ENCODE measurements around the gene LAMTOR4. TPM values are rescaled to one million over a fixed set of nuclear protein-coding genes. Genes with fewer than 3 reads are reported as not detected.
A peak's percentile ranks its signal among the peaks of the same experiment; 100 is the strongest.

The LAMTOR4 gene
- total and polyA plus RNA-seq, 2 of the 13 experiments (the other 11 are each of a cell fraction or from before 2014, with no cell fraction given) = 115 to 118 TPM

DNA sequence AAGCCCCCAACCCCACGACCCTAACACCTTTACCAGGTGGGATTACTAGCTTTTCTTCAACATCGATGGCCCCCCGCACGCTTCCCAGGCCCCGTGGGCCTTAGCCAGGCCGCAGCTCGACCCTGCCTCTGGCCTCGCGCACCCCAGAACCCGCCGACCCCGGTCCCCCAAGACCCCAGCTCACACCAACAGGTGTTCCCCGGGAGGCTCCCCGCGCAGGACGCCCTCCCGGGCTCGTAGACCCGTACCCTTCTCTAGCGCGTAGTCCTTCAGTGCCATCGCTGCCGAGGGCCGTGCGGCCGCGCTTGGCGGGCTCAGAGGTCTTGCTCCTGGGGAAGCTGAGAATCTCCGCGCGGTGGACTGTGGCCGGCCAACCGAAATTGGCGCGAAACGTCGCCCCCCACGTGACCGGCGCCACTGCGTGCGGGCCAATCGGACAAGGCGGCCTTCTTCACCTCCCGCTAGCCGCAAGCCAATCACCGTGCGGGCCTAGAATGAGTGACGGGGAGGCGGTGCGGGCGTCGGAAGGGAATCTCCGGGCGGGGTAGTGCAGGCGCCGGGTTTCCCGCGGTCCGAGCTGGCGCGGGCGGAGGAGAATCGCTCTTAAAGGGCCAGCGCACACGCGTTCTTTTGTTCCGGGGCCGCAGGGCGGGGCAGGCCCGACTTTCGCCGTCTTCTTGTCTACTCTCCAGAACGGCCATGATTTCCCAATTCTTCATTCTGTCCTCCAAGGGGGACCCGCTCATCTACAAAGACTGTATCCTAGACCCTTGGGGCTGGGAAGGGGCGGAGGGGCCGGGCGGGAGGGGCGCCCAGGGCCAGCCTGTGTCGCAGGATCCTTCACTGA is 47.5 kb upstream of the LAMTOR4 start, which contains the start of the genes AP4M1 and MCM7 (continued):
- peak; percentile 26 for TF ChIP-seq AGO1 (IDR thresholded peaks at IDR 0.05; ENCODE audit: low read depth, low read length, poor library complexity, severe bottlenecking)
- TF ChIP-seq ZNF83 (CRISPR knock-in tag; IDR thresholded peaks at IDR 0.05; ENCODE audit: borderline replicate concordance) = peak; percentile 89; the same call in 1 of the 2 replicates
- TF ChIP-seq PHF21A (CRISPR knock-in tag; IDR thresholded peaks at IDR 0.05) = peak; percentile 34; the same call in 1 of the 2 replicates
- TF ChIP-seq U2AF2 (IDR thresholded peaks at IDR 0.05; ENCODE audit: low read depth, low read length) = no peak
- no peak for TF ChIP-seq HNF1A (IDR thresholded peaks at IDR 0.05; ENCODE audit: low read depth)
- peak; percentile 4; the same call in 1 of the 2 replicates for TF ChIP-seq HNF1A (CRISPR knock-in tag; IDR thresholded peaks at IDR 0.05; ENCODE audit: borderline replicate concordance)
- TF ChIP-seq ZBTB4 (CRISPR knock-in tag; IDR thresholded peaks at IDR 0.05; ENCODE audit: borderline replicate concordance) = 0 out of 2 replicates have a peak, but pooled peaks have one; percentile 21
- TF ChIP-seq ZNF773 (CRISPR knock-in tag; IDR thresholded peaks at IDR 0.05; ENCODE audit: borderline replicate concordance) = no peak
- TF ChIP-seq SIN3A (IDR thresholded peaks at IDR 0.05; ENCODE audit: borderline replicate concordance, low read depth, low read length) = peak; percentile 89; the same call in 1 of the 2 replicates
- TF ChIP-seq TAF1 (CRISPR knock-in tag; IDR thresholded peaks at IDR 0.05) = peak; percentile 60
- TF ChIP-seq FOXP4 (CRISPR knock-in tag; IDR thresholded peaks at IDR 0.05) = no peak
- TF ChIP-seq, protein P1, sequence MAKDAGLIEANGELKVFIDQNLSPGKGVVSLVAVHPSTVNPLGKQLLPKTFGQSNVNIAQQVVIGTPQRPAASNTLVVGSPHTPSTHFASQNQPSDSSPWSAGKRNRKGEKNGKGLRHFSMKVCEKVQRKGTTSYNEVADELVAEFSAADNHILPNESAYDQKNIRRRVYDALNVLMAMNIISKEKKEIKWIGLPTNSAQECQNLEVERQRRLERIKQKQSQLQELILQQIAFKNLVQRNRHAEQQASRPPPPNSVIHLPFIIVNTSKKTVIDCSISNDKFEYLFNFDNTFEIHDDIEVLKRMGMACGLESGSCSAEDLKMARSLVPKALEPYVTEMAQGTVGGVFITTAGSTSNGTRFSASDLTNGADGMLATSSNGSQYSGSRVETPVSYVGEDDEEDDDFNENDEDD (CRISPR knock-in tag; IDR thresholded peaks at IDR 0.05; ENCODE audit: borderline replicate concordance) = peak; percentile 98
- no peak for TF ChIP-seq TAF15 (IDR thresholded peaks at IDR 0.05; ENCODE audit: low read depth, low read length, poor library complexity, severe bottlenecking)
- no peak for TF ChIP-seq SOX6 (IDR thresholded peaks at IDR 0.05)
- peak; percentile 59 for TF ChIP-seq SOX6 (CRISPR knock-in tag; IDR thresholded peaks at IDR 0.05)
- no peak for TF ChIP-seq HOXA5 (CRISPR knock-in tag; IDR thresholded peaks at IDR 0.05)
- no peak for TF ChIP-seq KLF6 (CRISPR knock-in tag; IDR thresholded peaks at IDR 0.05)
- TF ChIP-seq ZFP62 (CRISPR knock-in tag; IDR thresholded peaks at IDR 0.05) = no peak
